Heart left ventricle (tissue), 16 donors: Measurements from ENCODE around the gene SDC4. TPM values are rescaled to one million over a fixed set of nuclear protein-coding genes. Genes with fewer than 3 reads are reported as not detected.

Source experiments
- ATAC-seq, 4 donors: fragments of 200-7000 bp; cut with Tn5 transposase; one replicate each; pipeline ENCODE4 v1.9.1; 2020 to 2022; ENCODE audit warnings: moderate library complexity in 4 of 4, mild to moderate bottlenecking in 3 of 4, moderate number of reproducible peaks in 1 of 4
- DNase-seq, 5 donors: peaks; one replicate each; pipeline ENCODE4 v3.0.0-alpha.2; 2020
- H3K27ac ChIP-seq, 12 donors: fragments of 200-600 bp; sonication (generic) in 4 of 12; one replicate each; pipeline versions ENCODE4 v1.5.0 to v1.8.0; 2016 to 2022; ENCODE audit warnings: mild to moderate bottlenecking in 2 of 12
- H3K27me3 ChIP-seq, 9 donors: fragments of 200-600 bp; sonication (generic) in 2 of 9; one replicate each; pipeline versions ENCODE4 v1.5.1 to v1.8.0; 2016 to 2022; ENCODE audit warnings: mild to moderate bottlenecking in 3 of 9
- H3K36me3 ChIP-seq, 9 donors: fragments of 200-600 bp; sonication (generic) in 2 of 9; one replicate each; pipeline versions ENCODE4 v1.5.0 to v1.8.0; 2018 to 2022; ENCODE audit warnings: mild to moderate bottlenecking in 2 of 9
- H3K4me1 ChIP-seq, 12 donors: fragments of 200-600 bp; sonication (generic) in 4 of 12; one replicate each; pipeline versions ENCODE4 v1.5.0 to v1.8.0; 2016 to 2022; ENCODE audit warnings: mild to moderate bottlenecking in 3 of 12
- H3K4me3 ChIP-seq, 12 donors: fragments of 200-600 bp; sonication (generic) in 4 of 12; one replicate each; pipeline versions ENCODE4 v1.5.0 to v1.8.0; 2017 to 2022; ENCODE audit warnings: mild to moderate bottlenecking in 9 of 12, moderate library complexity in 4 of 12
- H3K9me3 ChIP-seq, 12 donors: fragments of 200-600 bp; sonication (generic) in 4 of 12; one replicate each; pipeline versions ENCODE4 v1.5.0 to v1.8.0; 2016 to 2022; ENCODE audit warnings: mild to moderate bottlenecking in 1 of 12
- POLR2A ChIP-seq, 2 donors: fragments of 450-650 bp; IDR thresholded peaks; one replicate each; pipeline ENCODE4 v1.6.1; 2017; ENCODE audit warnings: antibody characterized with exemption in 2 of 2, mild to moderate bottlenecking in 2 of 2, moderate library complexity in 2 of 2
- WGBS, 4 donors: extraction: QIAGEN DNeasy Blood & Tissue Kit in 2 of 4; methylation state at CpG; one replicate each; pipeline versions ENCODE4 v1.1.5 to v1.1.7; 2013 to 2018; 5-methylcytosine and 5-hydroxymethylcytosine counted together
- intact Hi-C, 10 donors: fragments of 100-400 bp; cut with DNase I; formaldehyde crosslinking; loops; one replicate each; pipeline versions ENCODE4 v1.11.1 to v1.14.2; 2022
- polyA plus RNA-seq, 2 donors: library from polyadenylated mRNA; stranded (reverse); fragments of 200-250 nt; gene quantifications; one replicate each; pipeline ENCODE4 v1.2.3, GENCODE V29; 2013
- total RNA-seq, 9 donors: library from RNA; depleted of rRNA in 2 of 9; stranded (reverse); fragments of >200 nt in 2 of 9; fragmentation: NEBNext Ultra II Directional in 3 of 9; extraction: Animal tissue kit (Norgen Biotek cat#: 25700) in 3 of 9; gene quantifications; one replicate each; pipeline versions ENCODE4 v1.1.0 to v1.2.4, GENCODE V29; 2016 to 2023
- TF ChIP-seq, protein P1 (sequence below), 12 donors: fragments of 200-600 bp; sonication (generic) in 4 of 12; IDR thresholded peaks; one replicate each; pipeline versions ENCODE4 v1.5.0 to v1.8.0; 2018 to 2022; ENCODE audit warnings: antibody characterized with exemption in 12 of 12, mild to moderate bottlenecking in 5 of 12
- donor health status: ischemic (EF 13 %, LVEDD 7.1; RV severe dilation, severe dysfunction).
- donor health status: healthy with polysubstance abuse.
- donor health status: DM: no; HTN: yes; CAD: no.
- donor health status: DM: no; HTN: no; CAD: no.
- donor health status: ischemic (EF 25% LVEDD 6.9; RV normal size, moderate dysfunction).
- donor health status: ischemic (EF 25% LVEDD 5.7; RV mildly dilated, moderate dysfunction).
- donor health status: healthy.
- donor health status: DM: yes; HTN: yes; CAD: no.
- donor health status: ischemic (EF 35%, LVEDD 5.7; RV mildly dilated, moderate dysfunction).
- donor health status: nonischemic (EF 11% LVEDD 7.7; RV severe dilation, severe dysfunction).
- donor health status: DM: yes; HTN: yes; CAD: no.
- donor health status: PGD.
- donor health status: ischemic (EF 29% LVEDD 5.4; RV normal size, mild dysfunction).
- donor health status: nonischemic (EF 23%, LVEDD 6.1; RV moderate dilation, normal function).

The SDC4 gene
- total and polyA plus RNA-seq, 11 donors, result 44.3 to 140 (median 94.1) TPM

GRCh38 chr20:45318386-45318939 is 29.8 kb downstream of the SDC4 start:
- H3K36me3 ChIP-seq, result no peaks in the 10 kb centered on the region
- intact Hi-C loops, result loop anchor here (2.0 to 5.0 kb wide), 7 partner anchors 44 to 454 kb away; partner anchors contain the start of gene SYS1 (in 1 of the 10)
- no peak for ATAC-seq
- H3K4me1 ChIP-seq, result peaks cover 0 to 22% (median 0%) of the 10 kb centered on the region in 12 donors
- peaks cover 7 to 35% (median 27%) of the 10 kb centered on the region in 9 donors for H3K27me3 ChIP-seq
- DNase-seq, result no peak
- no peak overlapping the region for H3K27ac ChIP-seq
- TF ChIP-seq, protein P1, sequence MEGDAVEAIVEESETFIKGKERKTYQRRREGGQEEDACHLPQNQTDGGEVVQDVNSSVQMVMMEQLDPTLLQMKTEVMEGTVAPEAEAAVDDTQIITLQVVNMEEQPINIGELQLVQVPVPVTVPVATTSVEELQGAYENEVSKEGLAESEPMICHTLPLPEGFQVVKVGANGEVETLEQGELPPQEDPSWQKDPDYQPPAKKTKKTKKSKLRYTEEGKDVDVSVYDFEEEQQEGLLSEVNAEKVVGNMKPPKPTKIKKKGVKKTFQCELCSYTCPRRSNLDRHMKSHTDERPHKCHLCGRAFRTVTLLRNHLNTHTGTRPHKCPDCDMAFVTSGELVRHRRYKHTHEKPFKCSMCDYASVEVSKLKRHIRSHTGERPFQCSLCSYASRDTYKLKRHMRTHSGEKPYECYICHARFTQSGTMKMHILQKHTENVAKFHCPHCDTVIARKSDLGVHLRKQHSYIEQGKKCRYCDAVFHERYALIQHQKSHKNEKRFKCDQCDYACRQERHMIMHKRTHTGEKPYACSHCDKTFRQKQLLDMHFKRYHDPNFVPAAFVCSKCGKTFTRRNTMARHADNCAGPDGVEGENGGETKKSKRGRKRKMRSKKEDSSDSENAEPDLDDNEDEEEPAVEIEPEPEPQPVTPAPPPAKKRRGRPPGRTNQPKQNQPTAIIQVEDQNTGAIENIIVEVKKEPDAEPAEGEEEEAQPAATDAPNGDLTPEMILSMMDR (IDR thresholded peaks at IDR 0.05), result no peak
- no peak for TF ChIP-seq POLR2A (IDR thresholded peaks at IDR 0.05)
- H3K4me3 ChIP-seq, result no peak overlapping the region
- H3K9me3 ChIP-seq, result no peaks in the 10 kb centered on the region
- WGBS, 4 donors, result 73 to 84% (median 74%) methylated on average over 7 of the region's 7 CpGs

GRCh38 chr20:45317826-45318225 is 30.4 kb downstream of the SDC4 start:
- H3K27me3 ChIP-seq, result peaks cover 7 to 35% (median 27%) of the 10 kb centered on the region in 9 donors
- no peak overlapping the region for H3K27ac ChIP-seq
- peaks cover 0 to 19% (median 0%) of the 10 kb centered on the region in 12 donors for H3K4me1 ChIP-seq
- no peak overlapping the region for H3K4me3 ChIP-seq
- intact Hi-C loops, result loop anchor here (2.0 to 5.0 kb wide), 7 partner anchors 45 to 454 kb away; partner anchors contain the start of gene SYS1 (in 1 of the 10)
- no peak for TF ChIP-seq POLR2A (IDR thresholded peaks at IDR 0.05)
- TF ChIP-seq, protein P1 (IDR thresholded peaks at IDR 0.05), result no peak
- H3K9me3 ChIP-seq, result no peaks in the 10 kb centered on the region
- ATAC-seq (no peak), DNase-seq (no peak)
- no peaks in the 10 kb centered on the region for H3K36me3 ChIP-seq
- WGBS, 4 donors, result 50 to 68% (median 60%) methylated on average over 3 of the region's 3 CpGs

GRCh38 chr20:45316150-45317080 is 31.8 kb downstream of the SDC4 start:
- Histone ChIP-seq H3K27me3 (peaks cover 10 to 47% (median 38%) of the 10 kb centered on the region in 9 donors), H3K4me3 (no peak overlapping the region), H3K36me3 (no peaks in the 10 kb centered on the region), H3K4me1 (peaks cover 0 to 23% (median 0%) of the 10 kb centered on the region in 12 donors), H3K9me3 (no peaks in the 10 kb centered on the region), H3K27ac (no peak overlapping the region)
- TF ChIP-seq, protein P1 (IDR thresholded peaks at IDR 0.05), result no peak
- no peak for TF ChIP-seq POLR2A (IDR thresholded peaks at IDR 0.05)
- 17 to 52% (median 23%) methylated on average over 38 to 71 of the region's 71 CpGs for WGBS, 4 donors
- DNase-seq (no peak), ATAC-seq (no peak)
- intact Hi-C loops, result loop anchor here in 4 of 10 donors (5.0 kb wide), 4 partner anchors 121 to 456 kb away; no protein-coding TSS in a partner anchor

- no peaks in the 10 kb centered on the region for H3K36me3 ChIP-seq
- WGBS, 4 donors, result 85 to 90% (median 88%) methylated on average over 4 of the region's 4 CpGs
- DNase-seq (no peak), ATAC-seq (no peak)
- peaks cover 0 to 17% (median 0%) of the 10 kb centered on the region in 12 donors for H3K4me1 ChIP-seq
- intact Hi-C loops, result loop anchor here in 4 of 10 donors (5.0 kb wide), 4 partner anchors 122 to 457 kb away; no protein-coding TSS in a partner anchor
- no peaks in the 10 kb centered on the region for H3K9me3 ChIP-seq
- TF ChIP-seq, protein P1 (IDR thresholded peaks at IDR 0.05), result no peak
- no peak for TF ChIP-seq POLR2A (IDR thresholded peaks at IDR 0.05)
- H3K4me3 ChIP-seq, result no peak overlapping the region
- H3K27me3 ChIP-seq, result peaks cover 11 to 54% (median 40%) of the 10 kb centered on the region in 9 donors
- no peak overlapping the region for H3K27ac ChIP-seq
Measured at GRCh38 chr20:45315672-45316071, 32.6 kb downstream of the SDC4 start.
